ENCODE data around the gene CPPED1.

Gene CPPED1

GRCh38 chr16:12679660-12680272, 123.9 kb downstream of the CPPED1 start:
- no peak for DNase-seq (ENCODE audit: low read depth)

- DNase-seq (ENCODE audit: low read depth), result no peak
Measured at GRCh38 chr16:12678983-12679382, 124.7 kb downstream of the CPPED1 start.

- DNase-seq (ENCODE audit: low read depth), result no peak
Measured at GRCh38 chr16:12677502-12677901, 126.2 kb downstream of the CPPED1 start.

- no peak for DNase-seq (ENCODE audit: low read depth)
Measured at GRCh38 chr16:12675852-12676251, 127.8 kb downstream of the CPPED1 start.

GRCh38 chr16:12675046-12675445, 128.6 kb downstream of the CPPED1 start:
- DNase-seq (ENCODE audit: low read depth), result no peak

GRCh38 chr16:12674524-12674923, 129.2 kb downstream of the CPPED1 start:
- no peak for DNase-seq (ENCODE audit: low read depth)

- DNase-seq (ENCODE audit: low read depth), result no peak
Measured at GRCh38 chr16:12674071-12674470, 129.6 kb downstream of the CPPED1 start.

GRCh38 chr16:12673466-12673865, 130.2 kb downstream of the CPPED1 start:
- DNase-seq (ENCODE audit: low read depth), result no peak

GRCh38 chr16:12672986-12673385, 130.7 kb downstream of the CPPED1 start:
- no peak for DNase-seq (ENCODE audit: low read depth)

GRCh38 chr16:12669908-12670307, 133.8 kb downstream of the CPPED1 start:
- DNase-seq (ENCODE audit: low read depth), result no peak

GRCh38 chr16:12667909-12668308, 135.8 kb downstream of the CPPED1 start:
- no peak for DNase-seq (ENCODE audit: low read depth)

- no peak for DNase-seq (ENCODE audit: low read depth)
Measured at GRCh38 chr16:12664164-12664733, 139.4 kb downstream of the CPPED1 start.

- no peak for DNase-seq (ENCODE audit: low read depth)
Measured at GRCh38 chr16:12661656-12662172, 142.0 kb downstream of the CPPED1 start.

- no peak for DNase-seq (ENCODE audit: low read depth)
Measured at GRCh38 chr16:12659871-12660270, 143.8 kb downstream of the CPPED1 start.

- DNase-seq (ENCODE audit: low read depth), result no peak
Measured at GRCh38 chr16:12658506-12658905, 145.2 kb downstream of the CPPED1 start.

GRCh38 chr16:12655537-12655936, 148.2 kb downstream of the CPPED1 start:
- no peak for DNase-seq (ENCODE audit: low read depth)

- no peak for DNase-seq (ENCODE audit: low read depth)
Measured at GRCh38 chr16:12653820-12654392, 149.8 kb downstream of the CPPED1 start.

- no peak for DNase-seq (ENCODE audit: low read depth)
Measured at GRCh38 chr16:12652924-12653323, 150.8 kb downstream of the CPPED1 start.

GRCh38 chr16:12651765-12652512, 151.7 kb downstream of the CPPED1 start:
- DNase-seq (ENCODE audit: low read depth), result no peak

- DNase-seq (ENCODE audit: low read depth), result no peak
Measured at GRCh38 chr16:12649356-12649755, 154.3 kb downstream of the CPPED1 start.

GRCh38 chr16:12646490-12647274, 157.0 kb downstream of the CPPED1 start:
- no peak for DNase-seq (ENCODE audit: low read depth)

- no peak for DNase-seq (ENCODE audit: low read depth)
Measured at GRCh38 chr16:12646098-12646489, 157.6 kb downstream of the CPPED1 start.
